Gastroesophageal sphincter (tissue), 4 donors: Measurements from ENCODE around the gene CYB561. TPM values are rescaled to one million over a fixed set of nuclear protein-coding genes. Genes with fewer than 3 reads are reported as not detected.
"Not testable (repeated sequence)": the region's sequence is repeated elsewhere in the genome, so short reads cannot be mapped to it uniquely, and the experiment has no call there.

Source experiments
- ATAC-seq: fragments of 150-250 bp; one replicate; pipeline ENCODE4 v1.9.1; 2016; ENCODE audit warnings: mild to moderate bottlenecking, moderate library complexity
- H3K27ac ChIP-seq, 4 donors: fragments of 200-600 bp; sonication (generic) in 3 of 4; 1 replicate in 3 of 4; 2 replicates in 1 of 4; pipeline ENCODE4 v1.5.1; 2016 to 2019
- H3K27me3 ChIP-seq: fragments of 200-600 bp; sonication (generic); one replicate; pipeline ENCODE4 v1.5.1; 2019
- H3K36me3 ChIP-seq, 2 donors: fragments of 200-600 bp; sonication (generic); one replicate each; pipeline ENCODE4 v1.5.1; 2019; ENCODE audit warnings: control low read depth in 1 of 2
- H3K4me1 ChIP-seq, 3 donors: fragments of 200-600 bp; sonication (generic); 1 replicate in 2 of 3; 2 replicates in 1 of 3; pipeline ENCODE4 v1.5.1; 2016 to 2019; ENCODE audit warnings: control low read depth in 2 of 3
- H3K4me3 ChIP-seq, 2 donors: fragments of 200-600 bp; sonication (generic); one replicate each; pipeline ENCODE4 v1.5.1; 2019; ENCODE audit warnings: mild to moderate bottlenecking in 1 of 2, moderate library complexity in 1 of 2
- H3K9me3 ChIP-seq, 3 donors: fragments of 200-600 bp; sonication (generic); one replicate each; pipeline ENCODE4 v1.5.1; 2017 to 2019; ENCODE audit warnings: control low read depth in 2 of 3
- EP300 ChIP-seq: sonication (generic); formaldehyde crosslinking; IDR thresholded peaks from one replicate; pipeline ENCODE4 v1.6.1; 2017; ENCODE audit warnings: antibody characterized with exemption, mild to moderate bottlenecking
- POLR2A ChIP-seq, 2 donors: fragments of 450-650 bp; IDR thresholded peaks; one replicate each; pipeline ENCODE4 v1.6.1; 2017; ENCODE audit warnings: antibody characterized with exemption in 2 of 2, mild to moderate bottlenecking in 2 of 2, moderate library complexity in 1 of 2
- POLR2AphosphoS5 ChIP-seq: sonication (generic); formaldehyde crosslinking; IDR thresholded peaks from one replicate; pipeline ENCODE4 v1.6.1; 2017; ENCODE audit warnings: antibody characterized with exemption
- WGBS, 2 donors: methylation state at CpG; one replicate each; pipeline ENCODE4 v1.1.5; 2018; ENCODE audit warnings: low coverage in 1 of 2; 5-methylcytosine and 5-hydroxymethylcytosine counted together
- total RNA-seq, 4 donors: library from RNA; depleted of rRNA; stranded (reverse); fragments of >200 nt; gene quantifications; one replicate each; pipeline ENCODE4 v1.1.0, GENCODE V29; 2016
- TF ChIP-seq, protein P1 (sequence below), 4 experiments: fragments of 200-600 bp in 2 of 4; fragments of 450-650 bp in 2 of 4; sonication (generic) in 1 of 4; IDR thresholded peaks; one replicate each; pipeline ENCODE4 v1.5.1; 2017 to 2019; ENCODE audit warnings: antibody characterized with exemption in 4 of 4, mild to moderate bottlenecking in 2 of 4, moderate library complexity in 2 of 4

Gene CYB561
- total RNA-seq, 4 donors from 2014 or later: 7.9 to 17.7 (median 15.0) TPM

DNA sequence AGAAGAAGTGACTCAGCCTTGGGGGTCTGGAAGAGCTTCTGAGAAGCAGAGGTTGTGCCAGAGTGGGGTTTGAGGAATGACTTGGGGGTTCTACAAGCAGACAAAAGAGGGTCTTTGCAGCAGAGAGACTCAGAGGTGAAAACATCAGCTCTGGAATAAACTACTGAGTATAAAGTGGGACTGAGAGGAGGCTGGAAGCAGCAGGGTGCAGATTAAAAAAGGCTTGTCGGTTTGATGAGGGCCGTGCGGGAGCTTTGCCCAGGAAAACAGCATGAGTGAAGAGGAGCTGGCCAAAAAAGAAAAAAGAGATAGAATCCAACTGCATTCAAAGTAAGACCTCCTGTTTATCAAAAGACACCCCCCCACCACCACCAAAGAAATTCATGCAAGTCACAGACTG, 17.7 kb upstream of the CYB561 start:
- H3K36me3 ChIP-seq: no peaks in the 10 kb centered on the region
- no peak for ATAC-seq
- no peak overlapping the region for H3K4me3 ChIP-seq
- no peaks in the 10 kb centered on the region for H3K9me3 ChIP-seq
- H3K4me1 ChIP-seq: no peaks in the 10 kb centered on the region
- peaks cover 20% of the 10 kb centered on the region for H3K27me3 ChIP-seq
- TF ChIP-seq POLR2A (IDR thresholded peaks at IDR 0.05) (no peak), POLR2AphosphoS5 (no peak), EP300 (no peak)
- TF ChIP-seq, protein P1, sequence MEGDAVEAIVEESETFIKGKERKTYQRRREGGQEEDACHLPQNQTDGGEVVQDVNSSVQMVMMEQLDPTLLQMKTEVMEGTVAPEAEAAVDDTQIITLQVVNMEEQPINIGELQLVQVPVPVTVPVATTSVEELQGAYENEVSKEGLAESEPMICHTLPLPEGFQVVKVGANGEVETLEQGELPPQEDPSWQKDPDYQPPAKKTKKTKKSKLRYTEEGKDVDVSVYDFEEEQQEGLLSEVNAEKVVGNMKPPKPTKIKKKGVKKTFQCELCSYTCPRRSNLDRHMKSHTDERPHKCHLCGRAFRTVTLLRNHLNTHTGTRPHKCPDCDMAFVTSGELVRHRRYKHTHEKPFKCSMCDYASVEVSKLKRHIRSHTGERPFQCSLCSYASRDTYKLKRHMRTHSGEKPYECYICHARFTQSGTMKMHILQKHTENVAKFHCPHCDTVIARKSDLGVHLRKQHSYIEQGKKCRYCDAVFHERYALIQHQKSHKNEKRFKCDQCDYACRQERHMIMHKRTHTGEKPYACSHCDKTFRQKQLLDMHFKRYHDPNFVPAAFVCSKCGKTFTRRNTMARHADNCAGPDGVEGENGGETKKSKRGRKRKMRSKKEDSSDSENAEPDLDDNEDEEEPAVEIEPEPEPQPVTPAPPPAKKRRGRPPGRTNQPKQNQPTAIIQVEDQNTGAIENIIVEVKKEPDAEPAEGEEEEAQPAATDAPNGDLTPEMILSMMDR (IDR thresholded peaks at IDR 0.05): no peak
- no peak overlapping the region for H3K27ac ChIP-seq
- WGBS, 2 donors: 0 to 18% methylated on average over 1 to 3 of the region's 3 CpGs

DNA sequence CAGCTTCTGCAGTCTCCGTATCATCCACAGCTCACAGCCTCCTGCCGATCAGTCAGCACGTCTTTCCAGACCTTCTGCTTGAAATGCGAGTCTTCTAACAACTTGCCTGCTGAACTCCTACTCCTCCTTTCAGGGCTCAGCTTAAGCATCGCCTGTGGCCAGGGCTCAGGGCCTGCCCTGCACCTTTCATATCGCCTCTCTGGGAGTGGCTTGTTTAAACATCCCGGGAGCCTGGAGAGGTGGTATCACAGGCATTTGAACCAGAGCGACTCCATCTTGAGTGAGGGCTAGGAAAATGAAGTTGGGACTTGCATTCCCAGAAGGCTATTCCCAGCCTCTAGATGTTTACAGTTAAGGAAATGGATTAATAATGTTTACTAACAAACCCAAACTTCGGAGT, 13.9 kb upstream of the CYB561 start:
- H3K4me3 ChIP-seq: no peak overlapping the region
- no peaks in the 10 kb centered on the region for H3K9me3 ChIP-seq
- no peak overlapping the region for H3K27ac ChIP-seq
- H3K27me3 ChIP-seq: peaks cover 20% of the 10 kb centered on the region
- no peaks in the 10 kb centered on the region for H3K36me3 ChIP-seq
- WGBS, 2 donors: 43 to 67% methylated on average over 3 to 8 of the region's 9 CpGs
- TF ChIP-seq, protein P1 (IDR thresholded peaks at IDR 0.05): no peak
- TF ChIP-seq POLR2AphosphoS5 (no peak), EP300 (no peak), POLR2A (IDR thresholded peaks at IDR 0.05) (no peak)
- ATAC-seq: no peak
- H3K4me1 ChIP-seq: no peaks in the 10 kb centered on the region

DNA sequence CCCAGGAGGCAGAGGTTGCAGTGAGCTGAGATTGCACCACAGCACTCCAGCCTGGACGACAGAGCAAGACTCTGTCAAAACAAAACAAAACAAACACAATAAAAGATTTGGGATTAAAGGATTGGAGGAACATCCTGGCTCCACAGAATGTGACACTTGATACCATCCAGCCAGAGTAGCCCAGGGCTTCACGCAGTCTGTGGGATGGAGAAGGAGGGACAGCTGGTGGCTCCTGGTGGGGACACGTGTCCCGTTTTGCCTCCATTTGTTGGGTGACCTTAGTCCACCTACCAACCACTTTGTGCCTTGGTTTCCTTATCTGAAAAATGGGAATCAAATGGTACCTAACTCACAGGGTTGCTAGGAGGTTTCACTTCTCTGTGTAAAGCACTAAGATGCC, 12.4 kb upstream of the CYB561 start:
- Histone ChIP-seq H3K27ac (no peak overlapping the region), H3K4me3 (no peak overlapping the region), H3K36me3 (no peaks in the 10 kb centered on the region), H3K9me3 (no peaks in the 10 kb centered on the region), H3K27me3 (peaks cover 16% of the 10 kb centered on the region), H3K4me1 (no peaks in the 10 kb centered on the region)
- ATAC-seq: no peak
- 76 to 85% methylated on average over 3 to 4 of the region's 4 CpGs for WGBS, 2 donors
- TF ChIP-seq POLR2AphosphoS5 (no peak), EP300 (no peak), POLR2A (IDR thresholded peaks at IDR 0.05) (no peak)
- TF ChIP-seq, protein P1 (IDR thresholded peaks at IDR 0.05): no peak

DNA sequence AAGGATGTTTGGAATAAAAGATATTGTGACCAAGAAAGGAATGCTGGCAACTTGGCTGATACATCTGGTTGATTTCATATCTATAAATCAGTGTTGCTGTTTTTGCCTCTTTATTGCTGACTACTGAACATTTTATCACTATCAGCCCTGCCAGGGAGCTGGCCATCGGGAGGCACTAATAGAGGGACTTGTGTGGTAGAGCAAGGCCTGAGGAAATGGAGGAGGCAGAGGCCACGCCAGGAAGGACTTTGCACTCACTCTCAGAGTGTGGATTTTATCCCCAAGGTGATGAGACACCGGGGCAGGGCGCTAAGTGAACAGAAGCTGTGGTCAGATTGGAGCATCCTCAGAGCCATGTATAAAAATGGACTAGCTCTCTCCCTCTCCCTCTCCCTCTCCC, 9.3 kb upstream of the CYB561 start:
- H3K27me3 ChIP-seq: peaks cover 15% of the 10 kb centered on the region
- 70 to 72% methylated on average over 3 to 4 of the region's 4 CpGs for WGBS, 2 donors
- TF ChIP-seq, protein P1 (IDR thresholded peaks at IDR 0.05): no peak
- TF ChIP-seq POLR2AphosphoS5 (no peak), POLR2A (IDR thresholded peaks at IDR 0.05) (no peak), EP300 (no peak)
- H3K9me3 ChIP-seq: no peaks in the 10 kb centered on the region
- H3K4me1 ChIP-seq: no peaks in the 10 kb centered on the region
- H3K27ac ChIP-seq: no peak overlapping the region
- no peak overlapping the region for H3K4me3 ChIP-seq
- ATAC-seq: no peak
- H3K36me3 ChIP-seq: no peaks in the 10 kb centered on the region

DNA sequence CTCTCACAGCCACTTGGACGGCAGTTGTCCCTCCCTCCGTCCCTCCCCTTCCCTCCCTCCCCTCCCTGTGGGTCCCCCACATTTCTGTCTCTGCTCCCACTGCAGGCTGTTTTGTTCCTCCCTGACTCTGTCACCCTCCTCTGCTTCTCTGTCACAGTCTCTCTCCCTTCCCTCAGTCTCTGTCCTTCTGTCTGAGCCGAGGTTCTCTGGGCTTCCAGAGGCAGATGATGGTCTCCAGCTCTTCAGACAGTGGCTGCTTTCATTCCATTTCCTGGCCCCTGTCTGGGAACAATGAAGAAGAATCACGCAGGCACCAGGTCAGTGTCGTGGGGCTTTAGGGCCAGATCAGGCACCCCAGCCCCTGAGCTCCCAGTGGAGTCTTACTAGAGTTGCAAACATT, 8.8 kb upstream of the CYB561 start:
- no peak for TF ChIP-seq POLR2A (IDR thresholded peaks at IDR 0.05)
- no peak for TF ChIP-seq EP300
- TF ChIP-seq, protein P1 (IDR thresholded peaks at IDR 0.05): no peak
- no peak for TF ChIP-seq POLR2AphosphoS5
- 39 to 62% methylated on average over 2 to 5 of the region's 5 CpGs for WGBS, 2 donors
- peaks cover 16% of the 10 kb centered on the region for H3K27me3 ChIP-seq
- no peak for ATAC-seq
- no peaks in the 10 kb centered on the region for H3K9me3 ChIP-seq
- no peaks in the 10 kb centered on the region for H3K36me3 ChIP-seq
- H3K4me3 ChIP-seq: no peak overlapping the region
- H3K4me1 ChIP-seq: no peaks in the 10 kb centered on the region
- H3K27ac ChIP-seq: no peak overlapping the region

DNA sequence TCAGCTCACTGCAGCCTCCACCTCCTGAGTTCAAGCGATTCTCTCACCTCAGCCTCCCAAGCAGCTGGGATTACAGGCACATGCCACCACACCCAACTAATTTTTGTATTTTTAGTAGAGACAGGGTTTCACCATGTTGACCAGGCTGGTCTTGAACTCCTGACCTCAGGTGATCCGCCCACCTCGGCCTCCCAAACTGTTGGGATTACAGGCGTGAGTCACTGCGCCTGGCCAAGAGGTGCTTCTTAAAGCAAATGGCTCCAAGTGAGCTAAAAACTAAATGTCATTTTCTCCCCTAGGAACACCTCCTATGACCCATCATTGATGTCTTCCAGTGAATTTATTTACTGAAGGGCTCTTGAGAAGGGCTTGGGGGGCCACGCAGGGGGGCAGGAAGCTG, 8.3 kb upstream of the CYB561 start:
- ATAC-seq, H3K27ac ChIP-seq: not testable (repeated sequence)
- WGBS, 2 donors: 100% methylated on average over 1 of the region's 6 CpGs

More for the DNA sequence above, 8.3 kb upstream of the CYB561 start:
- not testable (repeated sequence) for H3K4me1 ChIP-seq, H3K36me3 ChIP-seq, H3K4me3 ChIP-seq, H3K9me3 ChIP-seq
- peaks cover 16% of the 10 kb centered on the region for H3K27me3 ChIP-seq
